Common myeloid progenitor, CD34-positive (primary cell): ENCODE data around the gene AKAP13.

ENCODE experiments used
- CTCF ChIA-PET: fragments of 350-600 bp; sonication (Branson Sonifier 250); formaldehyde crosslinking; loops from one replicate; lab custom pipeline; 2021; ENCODE audit warnings: antibody characterized with exemption; lab: Charles Lee
- POLR2A ChIA-PET: fragments of 350-600 bp; sonication (Branson Sonifier 250); formaldehyde crosslinking; loops from one replicate; lab custom pipeline; 2021; ENCODE audit warnings: antibody characterized with exemption; lab: Charles Lee
- DNase-seq, 3 donors: peaks; one replicate each; pipeline versions ENCODE4 v3.0.0 to v3.0.0-alpha.2; 2013
- H3K27ac ChIP-seq, 2 experiments: 1 replicate in 1 of 2; 2 replicates in 1 of 2; pipeline ENCODE4 v1.7.0; 2013; ENCODE audit warnings: inconsistent platforms in 2 of 2, low read length in 2 of 2, mild to moderate bottlenecking in 2 of 2, low read depth in 1 of 2, moderate library complexity in 1 of 2; ENCODE audit not compliant: severe bottlenecking in 2 of 2, insufficient read depth in 1 of 2, poor library complexity in 1 of 2
- H3K27me3 ChIP-seq, 5 experiments: replicated peaks in 2 of 5; 1 replicate in 3 of 5; 2 replicates in 2 of 5; pipeline versions ENCODE4 v1.6.1 to v1.7.0; 2013; ENCODE audit warnings: low read length in 4 of 5, mild to moderate bottlenecking in 2 of 5, moderate library complexity in 2 of 5, inconsistent platforms in 1 of 5; ENCODE audit not compliant: insufficient read depth in 5 of 5, control insufficient read depth in 4 of 5
- H3K36me3 ChIP-seq, 4 experiments: 1 replicate in 2 of 4; 2 replicates in 2 of 4; pipeline versions ENCODE4 v1.6.1 to v1.7.0; 2013; ENCODE audit warnings: low read length in 3 of 4, control low read depth in 1 of 4, mild to moderate bottlenecking in 1 of 4; ENCODE audit not compliant: control insufficient read depth in 4 of 4, insufficient read depth in 4 of 4
- H3K4me1 ChIP-seq, 4 experiments: 1 replicate in 3 of 4; 2 replicates in 1 of 4; pipeline versions ENCODE4 v1.6.1 to v1.7.1; 2013; ENCODE audit warnings: low read length in 3 of 4, mild to moderate bottlenecking in 3 of 4, control low read depth in 1 of 4, inconsistent platforms in 1 of 4, moderate library complexity in 1 of 4; ENCODE audit not compliant: control insufficient read depth in 4 of 4, insufficient read depth in 4 of 4; ENCODE audit errors: control extremely low read depth in 1 of 4
- H3K4me3 ChIP-seq, 7 experiments: 1 replicate in 4 of 7; 2 replicates in 3 of 7; pipeline versions ENCODE4 v1.5.1 to v1.7.0; 2013; ENCODE audit warnings: mild to moderate bottlenecking in 7 of 7, low read length in 6 of 7, moderate library complexity in 6 of 7, inconsistent platforms in 2 of 7, low read depth in 2 of 7, control low read depth in 1 of 7; ENCODE audit not compliant: insufficient read depth in 4 of 7, control insufficient read depth in 1 of 7; ENCODE audit errors: extremely low read depth in 1 of 7
- H3K9me3 ChIP-seq, 5 experiments: 1 replicate in 4 of 5; 2 replicates in 1 of 5; pipeline versions ENCODE4 v1.6.1 to v1.7.1; 2013; ENCODE audit warnings: low read length in 4 of 5, mild to moderate bottlenecking in 2 of 5, inconsistent platforms in 1 of 5, low read depth in 1 of 5, moderate library complexity in 1 of 5; ENCODE audit not compliant: control insufficient read depth in 4 of 5, insufficient read depth in 2 of 5; ENCODE audit errors: control extremely low read depth in 1 of 5
- WGBS: methylation state at CpG from one replicate; pipeline ENCODE4 v1.1.5; 2013; ENCODE audit not compliant: insufficient coverage; 5-methylcytosine and 5-hydroxymethylcytosine counted together

AKAP13 gene

DNA sequence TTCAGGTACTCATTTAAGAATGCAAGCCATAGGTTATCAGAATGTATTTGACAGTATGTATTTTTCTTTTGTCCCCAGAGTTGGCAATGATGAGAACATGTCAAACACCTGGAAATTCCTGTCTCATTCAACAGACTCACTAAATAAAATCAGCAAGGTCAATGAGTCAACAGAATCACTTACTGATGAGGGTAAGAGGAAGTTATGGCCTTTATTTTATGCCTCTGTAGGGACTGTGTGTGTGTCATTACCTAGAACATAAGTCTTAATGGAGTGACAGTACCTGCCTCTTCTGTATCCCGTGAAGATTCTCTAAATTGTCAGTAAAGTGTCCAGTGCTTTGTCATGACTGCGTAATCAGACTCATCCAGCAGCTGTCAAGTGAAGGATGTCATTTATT lies 336.8 kb downstream of the AKAP13 start:
- no CpG with 5 or more reads among the region's 2 CpGs for WGBS
- Histone ChIP-seq H3K27ac (no peak overlapping the region), H3K36me3 (peaks cover 44 to 93% (median 66%) of the 10 kb centered on the region in 4 experiments), H3K4me1 (no peaks in the 10 kb centered on the region), H3K9me3 (no peaks in the 10 kb centered on the region), H3K4me3 (no peak overlapping the region), H3K27me3 (no peaks in the 10 kb centered on the region)
- ChIA-PET POLR2A (no interaction called here), CTCF (no interaction called here)
- no peak for DNase-seq

DNA sequence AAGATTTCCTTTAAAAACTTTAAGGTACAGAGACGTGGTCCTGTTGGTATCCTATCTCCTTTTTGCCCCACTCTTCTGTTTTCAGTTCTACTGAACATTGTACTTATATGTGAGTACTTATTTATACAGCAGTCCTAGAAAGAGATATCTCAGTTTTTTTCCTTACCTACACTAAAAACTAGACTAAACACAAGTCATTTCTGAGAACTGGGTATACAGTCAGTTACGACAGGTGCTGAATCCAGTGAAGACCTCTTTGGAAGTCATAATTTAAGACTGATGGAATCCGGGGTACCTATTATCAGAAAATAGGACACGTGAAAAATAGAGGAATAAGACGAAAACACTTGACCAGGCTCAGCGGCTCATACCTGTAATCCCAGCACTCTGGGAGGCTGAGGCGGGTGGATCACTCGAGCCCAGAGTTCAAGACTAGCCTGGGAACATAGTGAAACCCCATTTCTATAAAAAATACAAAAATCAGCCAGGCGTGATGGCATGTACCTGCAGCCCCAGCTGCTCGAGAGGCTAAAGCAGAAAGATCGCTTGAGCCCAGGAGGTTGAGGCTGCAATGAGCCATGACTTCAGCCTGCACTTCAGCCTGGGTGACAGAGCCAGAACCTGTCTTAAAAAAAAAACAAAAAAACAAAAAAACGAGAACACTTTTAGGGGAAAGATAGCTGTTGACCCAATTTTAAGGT lies 338.0 kb downstream of the AKAP13 start:
- no peaks in the 10 kb centered on the region for H3K4me1 ChIP-seq
- no peaks in the 10 kb centered on the region for H3K27me3 ChIP-seq
- 89% methylated on average over 9 of the region's 12 CpGs for WGBS
- ChIA-PET CTCF (interaction anchor here (1.2 kb wide), 1 partner anchor 17 kb away, joined by 3 read pairs; no protein-coding TSS in a partner anchor), POLR2A (no interaction called here)
- peaks cover 45 to 95% (median 70%) of the 10 kb centered on the region in 4 experiments for H3K36me3 ChIP-seq
- H3K27ac ChIP-seq: no peak overlapping the region
- DNase-seq: no peak
- no peak overlapping the region for H3K4me3 ChIP-seq
- H3K9me3 ChIP-seq: no peaks in the 10 kb centered on the region

DNA sequence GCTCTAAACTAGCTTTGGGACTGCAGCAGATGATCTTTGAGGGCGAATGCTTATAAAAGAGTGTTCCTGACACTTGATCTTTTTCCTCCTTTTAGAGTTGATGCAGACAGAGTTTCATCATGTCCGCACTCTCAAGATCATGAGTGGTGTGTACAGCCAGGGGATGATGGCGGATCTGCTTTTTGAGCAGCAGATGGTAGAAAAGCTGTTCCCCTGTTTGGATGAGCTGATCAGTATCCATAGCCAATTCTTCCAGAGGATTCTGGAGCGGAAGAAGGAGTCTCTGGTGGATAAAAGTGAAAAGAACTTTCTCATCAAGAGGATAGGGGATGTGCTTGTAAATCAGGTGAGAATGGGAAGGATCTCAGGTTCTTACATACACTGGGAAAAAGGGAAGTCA lies 338.6 kb downstream of the AKAP13 start:
- Histone ChIP-seq H3K4me1 (no peaks in the 10 kb centered on the region), H3K36me3 (peaks cover 47 to 94% (median 73%) of the 10 kb centered on the region in 4 experiments)
- WGBS: 80% methylated on average over 4 of the region's 4 CpGs

GRCh38 chr15:85722374-85723152 lies 342.2 kb downstream of the AKAP13 start:
- ChIA-PET CTCF (interaction anchor here (1.2 to 1.3 kb wide), 2 partner anchors 10 to 118 kb away, joined by 3 to 4 read pairs; no protein-coding TSS in a partner anchor), POLR2A (no interaction called here)
- Histone ChIP-seq H3K4me3 (no peak overlapping the region), H3K36me3 (peaks cover 42 to 97% (median 76%) of the 10 kb centered on the region in 4 experiments), H3K9me3 (no peaks in the 10 kb centered on the region), H3K27ac (no peak overlapping the region), H3K27me3 (no peaks in the 10 kb centered on the region), H3K4me1 (no peaks in the 10 kb centered on the region)
- DNase-seq: no peak
- WGBS: no CpG with 5 or more reads among the region's 1 CpG

More for the DNA sequence above, 338.6 kb downstream of the AKAP13 start:
- H3K27me3 ChIP-seq: no peaks in the 10 kb centered on the region
- no peak overlapping the region for H3K27ac ChIP-seq
- POLR2A ChIA-PET: no interaction called here
- CTCF ChIA-PET: interaction anchor here (1.2 kb wide), 2 partner anchors 16 to 103 kb away, joined by 3 read pairs; no protein-coding TSS in a partner anchor
- no peak overlapping the region for H3K4me3 ChIP-seq
- no peak for DNase-seq
- H3K9me3 ChIP-seq: no peaks in the 10 kb centered on the region

- H3K4me3 ChIP-seq: no peak overlapping the region
- WGBS: 76% methylated on average over 7 of the region's 10 CpGs
- peak overlapping the region in 1 of 2 experiments; percentile 2 for H3K27ac ChIP-seq
- ChIA-PET POLR2A (no interaction called here), CTCF (interaction anchor here (0.7 to 1.6 kb wide), 4 partner anchors 12 to 117 kb away, joined by 3 to 4 read pairs (median 4); no protein-coding TSS in a partner anchor)
- no peaks in the 10 kb centered on the region for H3K27me3 ChIP-seq
- peaks cover 44 to 97% (median 76%) of the 10 kb centered on the region in 4 experiments for H3K36me3 ChIP-seq
- no peak for DNase-seq
- H3K9me3 ChIP-seq: no peaks in the 10 kb centered on the region
- no peaks in the 10 kb centered on the region for H3K4me1 ChIP-seq
Measured at GRCh38 chr15:85723960-85724945, 343.9 kb downstream of the AKAP13 start.

- 100% methylated on average over 1 of the region's 3 CpGs for WGBS
- H3K27ac ChIP-seq: no peak overlapping the region
- POLR2A ChIA-PET: no interaction called here
- CTCF ChIA-PET: interaction anchor here (0.7 to 1.6 kb wide), 4 partner anchors 12 to 116 kb away, joined by 3 to 4 read pairs (median 4); no protein-coding TSS in a partner anchor
- no peak for DNase-seq
- no peak overlapping the region for H3K4me3 ChIP-seq
- H3K9me3 ChIP-seq: no peaks in the 10 kb centered on the region
- no peaks in the 10 kb centered on the region for H3K27me3 ChIP-seq
- no peaks in the 10 kb centered on the region for H3K4me1 ChIP-seq
- peaks cover 46 to 97% (median 76%) of the 10 kb centered on the region in 4 experiments for H3K36me3 ChIP-seq
Measured at GRCh38 chr15:85725019-85725418, 344.6 kb downstream of the AKAP13 start.
